Naive thymus-derived CD8-positive, alpha-beta T cell (primary cell): ENCODE measurements around the gene TNFRSF25. TPM values are rescaled to one million over a fixed set of nuclear protein-coding genes. Genes with fewer than 3 reads are reported as not detected.
"Not testable (repeated sequence)": the region's sequence is repeated elsewhere in the genome, so short reads cannot be mapped to it uniquely, and the experiment has no call there.

Experiments used
- ATAC-seq, 2 donors: fragments of 150-1000 bp; cut with Tn5 transposase in 1 of 2; sonication (Bioruptor Pico), chemical (Tn5 transposase) in 1 of 2; 1 replicate in 1 of 2; 2 replicates in 1 of 2; pipeline ENCODE4 v1.10.0; 2021; ENCODE audit warnings: mild to moderate bottlenecking in 2 of 2, moderate library complexity in 2 of 2
- POLR2A ChIA-PET: fragments of 350-600 bp; sonication (Branson Sonifier 250); formaldehyde crosslinking; loops from one replicate; lab custom pipeline; 2021; ENCODE audit warnings: antibody characterized with exemption; lab: Charles Lee
- DNase-seq, 10 donors: peaks; one replicate each; pipeline versions ENCODE4 v3.0.0 to v3.0.0-alpha.2; 2020 to 2022
- H3K27ac Mint-ChIP-seq, 10 donors: one replicate each; pipeline ENCODE4 v1.8.0; 2020 to 2022; ENCODE audit warnings: mild to moderate bottlenecking in 10 of 10, mixed read lengths in 10 of 10, moderate library complexity in 4 of 10, inconsistent platforms in 1 of 10
- H3K27me3 Mint-ChIP-seq, 5 donors: one replicate each; pipeline ENCODE4 v1.8.0; 2021 to 2022; ENCODE audit warnings: mixed read lengths in 5 of 5
- H3K36me3 Mint-ChIP-seq, 3 donors: one replicate each; pipeline ENCODE4 v1.8.0; 2020 to 2022; ENCODE audit warnings: mixed read lengths in 3 of 3, mild to moderate bottlenecking in 2 of 3, inconsistent platforms in 1 of 3
- H3K4me1 Mint-ChIP-seq, 4 donors: one replicate each; pipeline ENCODE4 v1.8.0; 2021 to 2022; ENCODE audit warnings: mixed read lengths in 4 of 4
- H3K4me3 Mint-ChIP-seq, 10 donors: one replicate each; pipeline ENCODE4 v1.8.0; 2020 to 2022; ENCODE audit warnings: mild to moderate bottlenecking in 10 of 10, mixed read lengths in 10 of 10, moderate library complexity in 6 of 10, inconsistent platforms in 1 of 10
- H3K9me3 Mint-ChIP-seq, 9 donors: one replicate each; pipeline ENCODE4 v1.8.0; 2020 to 2022; ENCODE audit warnings: mixed read lengths in 9 of 9, mild to moderate bottlenecking in 3 of 9, inconsistent platforms in 1 of 9, moderate library complexity in 1 of 9
- polyA plus RNA-seq, 3 donors: library from polyadenylated mRNA; unstranded; fragments of 300-500 nt; fragmentation: Illumina TruSeq; gene quantifications; one replicate each; pipeline ENCODE4 v1.2.3, GENCODE V29; 2021
- total RNA-seq, 8 experiments: library from RNA in 2 of 8; stranded (reverse) in 2 of 8; gene quantifications; one replicate each; pipeline ENCODE4 v1.2.3 and lab custom pipeline; 2021 to 2026

The TNFRSF25 gene
- total and polyA plus RNA-seq, 5 experiments from 2014 or later, result 7.2 to 381 (median 28.7) TPM

GRCh38 chr1:6453895-6454855, 11.8 kb downstream of the TNFRSF25 start:
- Mint-ChIP-seq H3K4me1 (peaks cover 18 to 34% (median 22%) of the 10 kb centered on the region in 4 donors), H3K27me3 (peaks cover 13 to 69% (median 38%) of the 10 kb centered on the region in 5 donors), H3K36me3 (peaks cover 0 to 14% (median 0%) of the 10 kb centered on the region in 3 donors), H3K4me3 (peak overlapping the region in 5 of 10 donors; percentile 10 to 59 (median 27)), H3K27ac (peak overlapping the region in 1 of 10 donors; percentile 75)
- H3K9me3 Mint-ChIP-seq, ATAC-seq, DNase-seq: not testable (repeated sequence)
- POLR2A ChIA-PET, result interaction anchor here (0.6 to 3.2 kb wide), 7 partner anchors 9 to 279 kb away, joined by 3 to 25 read pairs (median 5); partner anchors contain the start of gene TNFRSF25

- Mint-ChIP-seq H3K4me1 (peaks cover 16 to 32% (median 22%) of the 10 kb centered on the region in 4 donors), H3K27ac (no peak overlapping the region), H3K27me3 (peaks cover 14 to 66% (median 37%) of the 10 kb centered on the region in 5 donors), H3K9me3 (no peaks in the 10 kb centered on the region), H3K4me3 (peak overlapping the region in 1 of 10 donors; percentile 14), H3K36me3 (peaks cover 0 to 8% (median 0%) of the 10 kb centered on the region in 3 donors)
- ATAC-seq, result no peak
- POLR2A ChIA-PET, result interaction anchor here (0.6 to 6.9 kb wide), 4 partner anchors 8 to 104 kb away, joined by 3 to 58 read pairs (median 7); partner anchors contain the start of genes NOL9 and TNFRSF25
- no peak for DNase-seq
Measured at GRCh38 chr1:6450943-6451373, 15.0 kb downstream of the TNFRSF25 start.

GRCh38 chr1:6450486-6450885, 15.5 kb downstream of the TNFRSF25 start:
- not testable (repeated sequence) for DNase-seq, H3K4me3 Mint-ChIP-seq, H3K27ac Mint-ChIP-seq, ATAC-seq, H3K9me3 Mint-ChIP-seq, H3K36me3 Mint-ChIP-seq
- peaks cover 14 to 67% (median 34%) of the 10 kb centered on the region in 5 donors for H3K27me3 Mint-ChIP-seq
- POLR2A ChIA-PET, result interaction anchor here (0.6 to 6.9 kb wide), 6 partner anchors 9 to 104 kb away, joined by 3 to 58 read pairs (median 7); partner anchors contain the start of genes NOL9 and TNFRSF25
- peaks cover 16 to 29% (median 19%) of the 10 kb centered on the region in 4 donors for H3K4me1 Mint-ChIP-seq

GRCh38 chr1:6450005-6450450, 15.9 kb downstream of the TNFRSF25 start:
- Mint-ChIP-seq H3K4me3 (peak overlapping the region in 5 of 10 donors; percentile 20 to 79 (median 58)), H3K4me1 (peaks cover 17 to 30% (median 20%) of the 10 kb centered on the region in 4 donors), H3K27ac (no peak overlapping the region), H3K36me3 (peaks cover 0 to 8% (median 0%) of the 10 kb centered on the region in 3 donors), H3K9me3 (no peaks in the 10 kb centered on the region), H3K27me3 (peaks cover 15 to 70% (median 36%) of the 10 kb centered on the region in 5 donors)
- no peak for DNase-seq
- POLR2A ChIA-PET, result interaction anchor here (0.9 to 6.9 kb wide), 6 partner anchors 9 to 30 kb away, joined by 3 to 58 read pairs (median 6); partner anchors contain the start of gene TNFRSF25
- ATAC-seq, result no peak

GRCh38 chr1:6448749-6449631, 17.0 kb downstream of the TNFRSF25 start:
- POLR2A ChIA-PET, result interaction anchor here (0.5 to 6.9 kb wide), 9 partner anchors 10 to 183 kb away, joined by 3 to 58 read pairs (median 4); partner anchors contain the start of gene TNFRSF25
- Mint-ChIP-seq H3K4me3 (peak overlapping the region; percentile 12 to 79 (median 60)), H3K27me3 (peaks cover 20 to 75% (median 37%) of the 10 kb centered on the region in 5 donors), H3K4me1 (peaks cover 18 to 31% (median 25%) of the 10 kb centered on the region in 4 donors), H3K9me3 (no peaks in the 10 kb centered on the region), H3K36me3 (peaks cover 0 to 8% (median 0%) of the 10 kb centered on the region in 3 donors), H3K27ac (peak overlapping the region in 3 of 10 donors; percentile 24 to 60 (median 32))
- ATAC-seq (peak; percentile 20 to 35), DNase-seq (peak in 1 of 10 donors; percentile 14)

- DNase-seq (peak in 9 of 10 donors; percentile 33 to 82 (median 60)), ATAC-seq (peak; percentile 68 to 88)
- Mint-ChIP-seq H3K4me1 (peaks cover 13 to 26% (median 19%) of the 10 kb centered on the region in 4 donors), H3K9me3 (no peaks in the 10 kb centered on the region), H3K36me3 (peaks cover 0 to 2% (median 0%) of the 10 kb centered on the region in 3 donors), H3K27me3 (peaks cover 18 to 72% (median 30%) of the 10 kb centered on the region in 5 donors), H3K4me3 (peak overlapping the region; percentile 36 to 77 (median 66)), H3K27ac (peak overlapping the region in 1 of 10 donors; percentile 34)
- POLR2A ChIA-PET, result interaction anchor here (0.6 to 6.9 kb wide), 5 partner anchors 11 to 208 kb away, joined by 3 to 58 read pairs (median 6); no protein-coding TSS in a partner anchor
Measured at GRCh38 chr1:6447818-6448748, 17.9 kb downstream of the TNFRSF25 start.

- H3K27ac Mint-ChIP-seq, result no peak overlapping the region
- peaks cover 13 to 26% (median 17%) of the 10 kb centered on the region in 4 donors for H3K4me1 Mint-ChIP-seq
- H3K27me3 Mint-ChIP-seq, result peaks cover 18 to 67% (median 27%) of the 10 kb centered on the region in 5 donors
- H3K36me3 Mint-ChIP-seq, result no peaks in the 10 kb centered on the region
- POLR2A ChIA-PET, result interaction anchor here (1.3 to 6.9 kb wide), 2 partner anchors 12 to 19 kb away, joined by 6 to 58 read pairs; no protein-coding TSS in a partner anchor
- ATAC-seq (peak in 1 of 2 donors; percentile 14), DNase-seq (peak in 1 of 10 donors; percentile 20)
- peak overlapping the region; percentile 36 to 77 (median 66) for H3K4me3 Mint-ChIP-seq
- no peaks in the 10 kb centered on the region for H3K9me3 Mint-ChIP-seq
Measured at GRCh38 chr1:6447016-6447817, 18.8 kb downstream of the TNFRSF25 start.

- ATAC-seq, result no peak
- Mint-ChIP-seq H3K36me3 (no peaks in the 10 kb centered on the region), H3K4me1 (peaks cover 13 to 26% (median 17%) of the 10 kb centered on the region in 4 donors), H3K27me3 (peaks cover 18 to 69% (median 27%) of the 10 kb centered on the region in 5 donors), H3K4me3 (peak overlapping the region in 7 of 10 donors; percentile 22 to 75 (median 42)), H3K27ac (peak overlapping the region in 1 of 10 donors; percentile 83), H3K9me3 (no peaks in the 10 kb centered on the region)
- DNase-seq, result no peak
- POLR2A ChIA-PET, result interaction anchor here (0.9 to 6.9 kb wide), 3 partner anchors 13 to 20 kb away, joined by 3 to 58 read pairs (median 6); no protein-coding TSS in a partner anchor
Measured at GRCh38 chr1:6446665-6447015, 19.3 kb downstream of the TNFRSF25 start.

GRCh38 chr1:6445929-6446328, 20.0 kb downstream of the TNFRSF25 start:
- not testable (repeated sequence) for ATAC-seq, H3K9me3 Mint-ChIP-seq, DNase-seq, H3K36me3 Mint-ChIP-seq, H3K27ac Mint-ChIP-seq
- H3K4me1 Mint-ChIP-seq, result peaks cover 15 to 28% (median 19%) of the 10 kb centered on the region in 4 donors
- POLR2A ChIA-PET, result interaction anchor here (0.9 to 6.9 kb wide), 2 partner anchors 13 to 18 kb away, joined by 3 to 58 read pairs; no protein-coding TSS in a partner anchor
- H3K27me3 Mint-ChIP-seq, result peaks cover 18 to 71% (median 27%) of the 10 kb centered on the region in 5 donors
- H3K4me3 Mint-ChIP-seq, result peak overlapping the region in 3 of 10 donors; percentile 59 to 74 (median 70)
